H9 (cell line): ENCODE data around the gene CADPS. TPM values are rescaled to one million over a fixed set of nuclear protein-coding genes. Genes with fewer than 3 reads are reported as not detected.

Experiments used
- DNase-seq: peaks from one replicate; pipeline ENCODE4 v3.0.0-alpha.2; 2017
- H2AFZ ChIP-seq: one replicate; pipeline ENCODE4 v1.6.1; 2013; ENCODE audit warnings: mild to moderate bottlenecking, low read length, control low read depth, moderate library complexity
- H2AK5ac ChIP-seq: 2 replicates; pipeline ENCODE4 v1.6.1; 2013; ENCODE audit warnings: low read length, control low read depth, mixed read lengths; ENCODE audit not compliant: insufficient read length
- H2BK120ac ChIP-seq: one replicate; pipeline ENCODE4 v1.6.1; 2013; ENCODE audit warnings: low read depth, mild to moderate bottlenecking, low read length, control low read depth, inconsistent platforms; ENCODE audit not compliant: poor library complexity, severe bottlenecking
- H2BK12ac ChIP-seq: 2 replicates; pipeline ENCODE4 v1.6.1; 2013; ENCODE audit warnings: low read length, control low read depth, mixed read lengths, low read depth; ENCODE audit not compliant: insufficient read length
- H2BK15ac ChIP-seq: 2 replicates; pipeline ENCODE4 v1.6.1; 2013; ENCODE audit warnings: low read depth, low read length, control low read depth
- H2BK20ac ChIP-seq: one replicate; pipeline ENCODE4 v1.6.1; 2013; ENCODE audit warnings: low read depth, mild to moderate bottlenecking, low read length, control low read depth, inconsistent platforms; ENCODE audit not compliant: poor library complexity, severe bottlenecking
- H2BK5ac ChIP-seq: 2 replicates; pipeline ENCODE4 v1.6.1; 2013; ENCODE audit warnings: low read length, control low read depth, mixed read lengths; ENCODE audit not compliant: insufficient read length
- H3K14ac ChIP-seq: 2 replicates; pipeline ENCODE4 v1.6.1; 2013; ENCODE audit warnings: low read length, control low read depth; ENCODE audit not compliant: insufficient read depth
- H3K18ac ChIP-seq: 2 replicates; pipeline ENCODE4 v1.6.1; 2013; ENCODE audit warnings: low read depth, mild to moderate bottlenecking, mixed read lengths, low read length, control low read depth; ENCODE audit not compliant: insufficient read length
- H3K23ac ChIP-seq: 2 replicates; pipeline ENCODE4 v1.6.1; 2013; ENCODE audit warnings: low read length, control low read depth, mixed read lengths, low read depth; ENCODE audit not compliant: insufficient read length
- H3K23me2 ChIP-seq: 2 replicates; pipeline ENCODE4 v1.6.1; 2013; ENCODE audit warnings: low read depth, mild to moderate bottlenecking, mixed read lengths, low read length, control low read depth; ENCODE audit not compliant: insufficient read length, poor library complexity, severe bottlenecking
- H3K27ac ChIP-seq: 2 replicates; pipeline ENCODE4 v1.5.1; 2013; ENCODE audit warnings: low read length, control low read depth, mixed read lengths, low read depth; ENCODE audit not compliant: insufficient read length
- H3K27me3 ChIP-seq: 2 replicates; pipeline ENCODE4 v1.6.1; 2013; ENCODE audit warnings: low read length, control low read depth, inconsistent platforms; ENCODE audit not compliant: insufficient read depth
- H3K4ac ChIP-seq: 2 replicates; pipeline ENCODE4 v1.6.1; 2013; ENCODE audit warnings: low read depth, mild to moderate bottlenecking, control low read depth, inconsistent platforms, low read length, moderate library complexity
- H3K4me1 ChIP-seq: 2 replicates; pipeline ENCODE4 v1.6.1; 2013; ENCODE audit warnings: low read length, control low read depth, inconsistent platforms; ENCODE audit not compliant: insufficient read depth
- H3K4me2 ChIP-seq: 2 replicates; pipeline ENCODE4 v1.6.1; 2013; ENCODE audit warnings: low read length, control low read depth, mixed read lengths; ENCODE audit not compliant: insufficient read length, insufficient read depth
- H3K56ac ChIP-seq: 2 replicates; pipeline ENCODE4 v1.6.1; 2013; ENCODE audit warnings: low read depth, mild to moderate bottlenecking, mixed read lengths, low read length, control low read depth; ENCODE audit not compliant: insufficient read length
- H3K79me1 ChIP-seq: 2 replicates; pipeline ENCODE4 v1.6.1; 2013; ENCODE audit warnings: low read depth, mild to moderate bottlenecking, moderate library complexity, low read length, control low read depth, inconsistent platforms; ENCODE audit not compliant: insufficient read depth, poor library complexity, severe bottlenecking
- H3K79me2 ChIP-seq: 2 replicates; pipeline ENCODE4 v1.6.1; 2013; ENCODE audit warnings: low read length, control low read depth, inconsistent platforms; ENCODE audit not compliant: insufficient read depth
- H3K9ac ChIP-seq: 2 replicates; pipeline ENCODE4 v1.6.1; 2013; ENCODE audit warnings: low read length, control low read depth, mixed read lengths; ENCODE audit not compliant: insufficient read length; ENCODE audit errors: extremely low read depth
- H3K9me3 ChIP-seq: one replicate; pipeline ENCODE4 v1.6.1; 2013; ENCODE audit warnings: low read depth, low read length, inconsistent platforms; ENCODE audit not compliant: control insufficient read depth
- H3T11ph ChIP-seq: one replicate; pipeline ENCODE4 v1.6.1; 2013; ENCODE audit warnings: mild to moderate bottlenecking, low read length, control low read depth, inconsistent platforms
- H4K20me1 ChIP-seq: one replicate; pipeline ENCODE4 v1.6.1; 2013; ENCODE audit not compliant: control insufficient read depth, insufficient read length, insufficient read depth
- H4K5ac ChIP-seq: 2 replicates; pipeline ENCODE4 v1.6.1; 2013; ENCODE audit warnings: low read depth, mild to moderate bottlenecking, mixed read lengths, low read length, control low read depth; ENCODE audit not compliant: insufficient read length
- H4K8ac ChIP-seq: replicated peaks from 2 replicates; pipeline ENCODE4 v1.6.1; 2013; ENCODE audit warnings: low read length, control low read depth, mixed read lengths, low read depth; ENCODE audit not compliant: insufficient read length
- H4K91ac ChIP-seq: 2 replicates; pipeline ENCODE4 v1.6.1; 2013; ENCODE audit warnings: low read depth, mild to moderate bottlenecking, moderate library complexity, mixed read lengths, low read length, control low read depth; ENCODE audit not compliant: insufficient read length
- H3K27ac Mint-ChIP-seq, 3 experiments: 2 replicates in 2 of 3; 3 replicates in 1 of 3; pipeline ENCODE4 v1.8.0; 2020 to 2021; ENCODE audit warnings: mixed read lengths in 3 of 3, mild to moderate bottlenecking in 1 of 3, moderate library complexity in 1 of 3
- H3K27me3 Mint-ChIP-seq: 2 replicates; pipeline ENCODE4 v1.8.0; 2021; ENCODE audit warnings: low read depth, mild to moderate bottlenecking, moderate library complexity, mixed read lengths
- H3K36me3 Mint-ChIP-seq, 3 experiments: 2 replicates in 2 of 3; 3 replicates in 1 of 3; pipeline ENCODE4 v1.8.0; 2020 to 2021; ENCODE audit warnings: low read depth in 3 of 3, mixed read lengths in 3 of 3; ENCODE audit not compliant: insufficient read depth in 1 of 3
- H3K4me1 Mint-ChIP-seq, 2 experiments: 2 replicates each; pipeline ENCODE4 v1.8.0; 2020; ENCODE audit warnings: mixed read lengths in 2 of 2
- H3K4me3 Mint-ChIP-seq, 2 experiments: 2 replicates in 1 of 2; 3 replicates in 1 of 2; pipeline ENCODE4 v1.8.0; 2020 to 2021; ENCODE audit warnings: mild to moderate bottlenecking in 2 of 2, mixed read lengths in 2 of 2, moderate library complexity in 1 of 2
- H3K9me3 Mint-ChIP-seq, 2 experiments: 2 replicates in 1 of 2; 3 replicates in 1 of 2; pipeline ENCODE4 v1.8.0; 2020; ENCODE audit warnings: mild to moderate bottlenecking in 2 of 2, mixed read lengths in 2 of 2, moderate library complexity in 1 of 2
- CTCF ChIP-seq: fragments of 200-600 bp; sonication (generic); conservative IDR thresholded peaks from 3 replicates; pipeline ENCODE4 v1.8.0; 2021; ENCODE audit warnings: antibody characterized with exemption, mild to moderate bottlenecking
- WGBS: extraction: QIAGEN DNeasy Blood & Tissue Kit; methylation state at CpG from one replicate; pipeline ENCODE4 v1.1.7; 2013; ENCODE audit warnings: missing lambda C conversion rate, low lambda C conversion rate, mixed read lengths; ENCODE audit not compliant: insufficient read length; ENCODE audit errors: extremely low coverage; 5-methylcytosine and 5-hydroxymethylcytosine counted together
- total RNA-seq: library from RNA; stranded (reverse); gene quantifications from 2 replicates; pipeline ENCODE4 v1.2.1, GENCODE V29; 2021

CADPS gene
- total RNA-seq, 1 experiment from 2014 or later = 6.6 TPM

GRCh38 chr3:62601238-62602070 is 273.8 kb downstream of the CADPS start:
- H3K14ac ChIP-seq = no peak overlapping the region
- no peak overlapping the region for H2BK5ac ChIP-seq
- no peak for DNase-seq
- H3K4me1 ChIP-seq = no peaks in the 10 kb centered on the region
- no peak overlapping the region for H4K5ac ChIP-seq
- H3K9ac ChIP-seq = no peak overlapping the region
- H3K23me2 ChIP-seq = no peaks in the 10 kb centered on the region
- H3K79me1 ChIP-seq = no peaks in the 10 kb centered on the region
- Mint-ChIP-seq H3K36me3 (no peaks in the 10 kb centered on the region), H3K4me1 (peaks cover 3 to 5% of the 10 kb centered on the region in 2 experiments; a peak in 3 of 4 replicates), H3K27me3 (peaks cover 2% of the 10 kb centered on the region; the same call in 1 of the 2 replicates), H3K27ac (no peak overlapping the region), H3K9me3 (no peaks in the 10 kb centered on the region), H3K4me3 (no peak overlapping the region)
- H3K56ac ChIP-seq = no peak overlapping the region
- no peak overlapping the region for H3K4ac ChIP-seq
- H2BK120ac ChIP-seq = no peak overlapping the region
- H3T11ph ChIP-seq = no peak overlapping the region
- H2AK5ac ChIP-seq = no peak overlapping the region
- no peak overlapping the region for H3K27ac ChIP-seq
- H3K27me3 ChIP-seq = no peaks in the 10 kb centered on the region
- no peak overlapping the region for H3K23ac ChIP-seq
- H2BK15ac ChIP-seq = no peak overlapping the region
- WGBS = no CpG with 5 or more reads among the region's 7 CpGs
- H3K4me2 ChIP-seq = no peak overlapping the region
- H3K18ac ChIP-seq = no peak overlapping the region
- H2BK12ac ChIP-seq = no peak overlapping the region
- no peaks in the 10 kb centered on the region for H4K20me1 ChIP-seq
- H3K9me3 ChIP-seq = no peaks in the 10 kb centered on the region
- no peaks in the 10 kb centered on the region for H3K79me2 ChIP-seq
- H2BK20ac ChIP-seq = no peak overlapping the region
- no peak overlapping the region for H2AFZ ChIP-seq
- H4K91ac ChIP-seq = no peak overlapping the region
- no peak overlapping the region for H4K8ac ChIP-seq
- no peak for TF ChIP-seq CTCF
